Activated T-cell treated with anti-CD3 and anti-CD28 coated beads, Interleukin-2, amount 50 U/mL, for 48 hours (primary cell): ENCODE data around the gene ARHGEF1.

Experiments used
- DNase-seq, 2 experiments: peaks; one replicate each; pipeline ENCODE4 v3.0.0-alpha.2; 2020

Gene ARHGEF1

DNA sequence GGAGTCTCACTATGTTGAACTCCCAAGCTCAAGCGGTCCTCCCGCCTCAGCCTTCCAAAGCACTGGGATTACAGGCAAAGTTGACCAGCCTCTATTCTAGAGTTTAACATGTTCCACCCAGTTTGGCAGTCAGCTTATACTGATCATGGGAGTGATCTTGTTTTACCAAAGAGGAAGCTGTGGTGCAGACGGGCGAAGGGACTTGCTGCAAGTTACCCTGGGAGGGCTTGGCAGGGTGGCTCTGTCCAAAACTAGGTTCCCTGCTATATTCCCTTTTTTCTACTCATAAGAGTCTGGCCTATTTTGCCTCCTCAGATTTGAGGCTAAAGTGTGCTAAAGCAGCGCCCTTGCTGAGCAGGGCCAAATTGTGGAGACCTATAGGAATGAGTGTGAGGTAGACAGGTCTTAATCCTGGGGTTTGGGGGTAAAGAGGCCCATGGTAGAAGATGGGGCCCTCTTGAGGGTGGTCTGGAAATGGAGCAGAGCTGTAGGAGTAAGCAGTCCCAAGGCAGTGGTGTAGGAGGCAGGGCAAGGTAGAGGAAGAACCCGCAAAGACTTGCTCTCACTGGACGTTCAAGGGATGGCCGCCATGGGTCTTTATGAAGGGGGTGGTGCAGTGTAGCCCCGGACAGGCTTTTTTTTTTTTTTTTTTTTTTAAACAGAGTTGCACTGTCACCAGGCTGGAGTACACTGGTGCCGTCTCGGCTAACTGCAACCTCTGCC, 19.6 kb upstream of the ARHGEF1 start:
- DNase-seq, result peak; percentile 25 to 26

DNA sequence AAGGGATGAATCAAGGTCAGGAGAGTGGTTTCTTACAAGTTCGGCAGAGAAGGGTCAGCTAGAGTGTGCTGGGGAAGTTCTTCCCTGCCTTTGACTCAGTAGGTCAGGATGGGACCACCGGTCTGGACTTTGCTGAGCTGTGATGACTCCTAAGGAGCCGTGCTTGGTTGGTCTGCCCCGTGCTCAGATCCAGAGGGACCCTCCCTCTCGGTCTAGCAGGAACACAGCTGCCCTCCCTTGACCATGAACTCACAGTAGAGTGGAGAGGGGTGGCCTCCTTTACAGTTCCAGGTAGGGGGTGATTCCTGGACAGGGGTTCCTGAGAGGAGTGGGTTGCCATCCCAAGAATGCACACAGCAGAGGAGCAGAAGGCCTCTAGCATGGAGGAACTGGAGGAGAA, 18.6 kb upstream of the ARHGEF1 start:
- DNase-seq, result peak; percentile 26 to 29

DNA sequence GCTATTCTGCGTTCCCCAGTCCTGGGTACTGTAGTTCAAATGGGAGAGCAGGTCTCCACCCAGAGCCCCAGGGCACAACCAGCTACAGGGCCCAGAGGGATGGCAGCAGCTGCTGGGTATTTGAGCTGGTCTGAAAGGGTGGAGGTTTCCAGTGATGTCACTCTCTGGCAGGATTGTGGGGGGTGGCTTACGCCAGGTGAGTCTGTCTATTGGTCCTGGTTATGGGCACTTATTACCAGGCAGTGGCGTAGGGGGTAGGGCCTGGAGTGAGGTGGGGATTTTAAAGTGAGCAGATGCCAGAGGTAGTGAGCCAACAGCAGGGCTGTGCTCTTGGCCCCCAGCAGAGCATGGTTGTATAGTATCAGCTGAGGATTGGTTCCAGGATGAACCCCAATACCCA, 16.7 kb upstream of the ARHGEF1 start:
- DNase-seq, result peak; percentile 55

DNA sequence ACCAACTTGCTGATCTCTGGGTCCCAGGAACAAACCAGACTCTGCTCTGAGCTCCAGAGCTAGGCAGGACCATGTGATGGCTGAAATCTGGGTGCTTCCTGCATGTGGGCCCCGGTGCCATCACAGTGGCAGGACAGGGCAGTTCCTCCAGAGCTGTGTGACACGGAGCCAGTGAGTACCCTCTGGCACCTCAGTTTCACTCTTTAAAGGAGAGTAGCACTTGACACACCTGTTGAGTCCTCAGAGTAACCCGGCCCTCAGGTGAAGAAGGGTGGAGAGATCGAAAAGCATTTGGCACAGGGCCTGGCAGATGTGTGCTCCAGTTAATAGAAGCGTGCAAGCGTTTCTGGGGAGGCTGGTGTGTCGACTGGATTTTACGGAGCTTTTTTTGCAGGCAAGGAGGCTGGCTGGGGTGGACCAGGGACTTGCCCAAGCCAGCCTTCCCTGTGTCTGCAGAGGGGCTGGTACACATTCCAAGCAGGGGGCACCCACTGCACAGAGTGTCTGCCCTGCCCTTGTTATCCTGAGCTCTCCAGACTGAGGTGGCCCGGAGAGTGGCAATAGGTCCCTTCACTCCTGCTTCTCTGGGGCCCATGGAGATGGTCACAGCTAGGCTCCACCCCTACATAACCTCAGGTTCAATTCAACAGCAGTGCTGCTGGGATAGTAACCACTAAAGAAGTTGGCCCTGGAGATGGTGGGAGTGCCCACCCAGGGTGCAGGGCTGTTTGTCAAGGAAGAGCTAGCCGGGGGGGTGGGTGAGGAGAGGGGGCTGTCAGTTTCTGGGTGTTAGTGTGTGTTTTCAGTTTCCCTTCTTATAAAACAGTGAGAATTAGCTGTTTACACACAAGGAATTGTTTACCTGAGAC, 14.6 kb upstream of the ARHGEF1 start:
- DNase-seq, result peak; percentile 45 to 47

- DNase-seq, result peak in 1 of 2 experiments; percentile 30
Observed at GRCh38 chr19:41868989-41869300, 14.0 kb upstream of the ARHGEF1 start.

GRCh38 chr19:41869374-41869955, 13.5 kb upstream of the ARHGEF1 start:
- DNase-seq, result peak; percentile 34 to 39

- DNase-seq, result peak; percentile 65 to 67
Observed at GRCh38 chr19:41870401-41870873, 12.5 kb upstream of the ARHGEF1 start.

GRCh38 chr19:41871573-41872383, 11.2 kb upstream of the ARHGEF1 start:
- peak; percentile 84 to 86 for DNase-seq

- DNase-seq, result peak; percentile 55 to 57
Observed at GRCh38 chr19:41872384-41872774, 10.6 kb upstream of the ARHGEF1 start.

- peak; percentile 85 to 86 for DNase-seq
Observed at GRCh38 chr19:41872775-41873647, 10.0 kb upstream of the ARHGEF1 start.

GRCh38 chr19:41875973-41876372, 7.0 kb upstream of the ARHGEF1 start:
- DNase-seq, result peak in 1 of 2 experiments; percentile 28

- DNase-seq, result peak in 1 of 2 experiments; percentile 45
Observed at GRCh38 chr19:41876847-41877832, 5.8 kb upstream of the ARHGEF1 start, which contains the start of gene CD79A. TSS of gene CD79A (plus strand) at chr19:41877279. CDS start at chr19:41877305, 26 bp downstream.

DNA sequence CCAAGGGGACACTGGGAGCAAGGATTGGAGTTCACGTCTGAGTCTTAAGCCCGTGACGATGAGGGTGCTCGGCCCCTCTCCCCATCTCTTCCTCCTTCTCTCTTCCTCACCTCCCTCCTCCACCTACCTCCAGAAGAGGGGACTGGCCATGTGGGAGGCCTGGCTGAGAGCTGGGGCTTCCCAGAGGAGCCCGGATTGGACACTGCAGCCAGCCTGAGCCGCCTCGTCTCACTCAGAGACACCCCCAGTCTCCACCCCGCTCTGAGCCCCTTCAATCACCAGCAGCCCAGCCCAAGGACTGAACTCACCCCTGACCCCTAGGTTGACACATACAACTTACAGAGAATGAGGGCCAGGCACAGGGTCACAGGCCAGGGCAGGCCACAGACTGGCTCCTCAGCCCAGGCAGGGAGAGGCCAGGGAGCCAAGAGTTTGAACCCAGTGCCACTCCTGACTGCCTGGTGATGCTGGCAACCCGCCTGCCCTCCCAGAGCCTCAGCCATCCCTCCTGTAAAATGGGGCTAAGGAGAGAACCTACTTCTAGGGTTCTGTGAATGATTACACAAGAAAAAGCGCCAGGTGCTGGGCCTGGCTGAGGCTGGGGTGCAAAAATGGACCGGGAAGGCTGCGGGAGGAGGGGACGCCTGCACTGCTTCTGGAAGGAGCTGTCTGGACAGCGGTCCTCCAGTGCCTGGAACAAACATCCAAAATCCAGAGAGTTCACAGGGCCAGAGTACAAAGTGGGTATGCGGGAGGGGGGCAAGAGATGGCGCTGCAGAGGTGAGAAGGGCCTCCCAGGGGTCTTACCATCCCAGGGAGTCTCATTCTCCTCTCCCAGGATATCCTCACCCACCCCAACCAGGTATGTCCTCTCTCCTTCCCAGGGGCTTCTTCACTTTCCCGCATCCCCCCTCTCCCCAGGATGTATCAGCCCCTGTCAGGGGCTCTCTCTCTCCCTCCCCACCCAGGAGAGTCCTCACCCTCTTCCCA, 4.8 kb upstream of the ARHGEF1 start:
- no peak for DNase-seq

DNA sequence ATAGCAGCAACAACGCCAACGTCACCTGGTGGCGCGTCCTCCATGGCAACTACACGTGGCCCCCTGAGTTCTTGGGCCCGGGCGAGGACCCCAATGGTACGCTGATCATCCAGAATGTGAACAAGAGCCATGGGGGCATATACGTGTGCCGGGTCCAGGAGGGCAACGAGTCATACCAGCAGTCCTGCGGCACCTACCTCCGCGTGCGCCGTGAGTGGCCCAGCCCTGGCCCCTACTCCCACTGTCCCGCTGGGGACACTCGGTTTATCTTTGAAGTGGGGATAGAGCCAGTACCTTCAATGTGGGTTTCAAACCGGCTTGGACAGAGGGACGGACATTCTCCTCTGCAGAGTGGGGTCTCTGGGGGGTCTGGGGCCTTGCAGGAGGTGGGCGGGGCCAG, 3.9 kb upstream of the ARHGEF1 start:
- peak in 1 of 2 experiments; percentile 14 for DNase-seq

DNA sequence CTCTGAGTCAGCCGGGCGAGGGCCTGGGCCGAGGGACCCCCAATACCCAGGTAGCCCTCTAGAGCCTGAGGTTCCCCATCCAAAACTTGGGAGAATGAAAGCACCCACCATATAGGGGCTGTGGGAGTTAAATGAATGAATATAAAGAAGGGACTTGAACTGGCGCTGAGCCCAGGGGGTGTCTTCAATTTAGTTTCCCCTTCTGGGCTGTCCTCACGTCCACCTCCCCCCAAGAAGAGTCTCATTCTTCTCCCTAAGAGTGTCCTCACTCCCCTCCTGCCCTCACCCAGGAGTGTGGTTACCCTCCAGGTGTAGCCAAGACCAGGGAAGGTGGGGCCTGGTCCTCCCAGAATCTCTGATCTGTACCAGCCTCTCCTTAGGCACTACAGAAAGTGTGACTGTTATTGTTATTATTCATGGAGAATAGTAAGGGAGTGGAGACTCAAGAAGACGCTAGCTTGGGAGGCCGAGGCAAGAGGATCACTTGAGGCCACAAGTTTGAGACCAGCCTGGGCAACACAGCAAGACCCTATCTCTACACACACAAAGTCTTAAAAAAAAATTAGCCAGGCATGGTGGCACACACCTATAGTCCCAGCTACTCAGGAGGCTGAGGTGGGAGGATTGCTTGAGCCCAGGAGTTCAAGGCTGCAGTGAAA, 3.2 kb upstream of the ARHGEF1 start:
- DNase-seq, result peak in 1 of 2 experiments; percentile 15

DNA sequence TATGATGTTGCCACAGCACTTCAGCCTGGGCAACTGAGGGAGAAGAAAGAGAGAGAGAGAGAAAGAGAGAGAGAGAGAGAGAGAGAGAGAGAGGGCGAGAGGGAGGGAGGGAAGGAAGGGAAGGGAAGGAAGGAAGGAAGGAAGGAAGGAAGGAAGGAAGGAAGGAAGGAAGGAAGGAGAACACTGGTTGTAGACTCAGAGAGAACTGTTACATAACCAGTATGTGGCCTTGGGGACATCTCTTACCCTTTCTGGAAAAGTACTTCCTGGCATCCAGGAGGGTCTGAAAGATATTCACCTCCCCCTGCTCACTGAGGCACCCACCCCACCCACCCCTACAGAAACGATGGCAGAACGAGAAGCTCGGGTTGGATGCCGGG, 2.7 kb upstream of the ARHGEF1 start:
- no peak for DNase-seq

- DNase-seq, result peak in 1 of 2 experiments; percentile 58
Observed at GRCh38 chr19:41883463-41883820, 458 bp downstream of the ARHGEF1 start.
